ENCODE data around the gene DYRK3.

DYRK3 gene

DNA sequence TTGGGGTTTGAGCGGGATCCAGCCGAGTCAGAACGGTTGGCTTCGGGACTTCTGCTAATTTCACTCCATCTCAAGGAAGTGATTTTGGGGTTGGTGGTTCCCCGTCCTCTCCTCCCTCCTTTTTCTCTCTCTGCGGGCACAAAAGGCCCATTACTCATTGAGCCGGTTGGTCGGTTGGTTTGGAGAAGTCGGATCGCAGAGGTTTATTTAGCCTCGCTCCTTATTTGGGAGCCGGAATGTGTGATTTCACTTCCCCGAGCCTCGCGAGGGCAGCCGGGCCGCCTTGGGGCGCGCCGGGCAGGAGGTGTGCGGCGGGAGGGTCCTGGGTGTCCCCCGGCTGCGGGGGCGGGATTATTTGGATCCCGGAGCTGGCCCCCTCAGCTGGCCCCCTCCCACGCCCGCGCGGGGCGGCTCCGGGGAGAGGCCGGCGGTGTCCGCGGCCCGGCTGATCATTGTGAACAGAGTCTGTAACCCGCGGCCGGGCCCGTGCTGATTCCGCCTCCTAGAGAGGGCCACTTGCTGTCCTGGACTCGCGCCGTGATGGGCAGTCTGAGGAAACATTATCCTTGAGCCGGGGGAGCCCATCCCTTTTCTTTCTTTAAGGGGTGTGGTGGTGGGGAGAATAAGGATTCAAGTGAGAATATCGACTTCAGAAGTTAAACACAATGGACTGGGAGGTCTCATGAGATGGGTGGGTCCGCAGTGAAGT is 50.6 kb downstream of the DYRK3 start:
- H3K36me3 ChIP-seq (replicated peaks), result no peaks in the 10 kb centered on the region
- in situ Hi-C loops (cut with HindIII; ENCODE audit: low pct_ligation_motif_present, low sequenced_read_pairs), result no loop called here
- DNase-seq, result peak; percentile 57
- H3K4me3 ChIP-seq (ENCODE audit: low read depth, low read length), result peak overlapping the region; percentile 92
- H3K27ac ChIP-seq, result peak overlapping the region; percentile 82
- TF ChIP-seq, protein P1, sequence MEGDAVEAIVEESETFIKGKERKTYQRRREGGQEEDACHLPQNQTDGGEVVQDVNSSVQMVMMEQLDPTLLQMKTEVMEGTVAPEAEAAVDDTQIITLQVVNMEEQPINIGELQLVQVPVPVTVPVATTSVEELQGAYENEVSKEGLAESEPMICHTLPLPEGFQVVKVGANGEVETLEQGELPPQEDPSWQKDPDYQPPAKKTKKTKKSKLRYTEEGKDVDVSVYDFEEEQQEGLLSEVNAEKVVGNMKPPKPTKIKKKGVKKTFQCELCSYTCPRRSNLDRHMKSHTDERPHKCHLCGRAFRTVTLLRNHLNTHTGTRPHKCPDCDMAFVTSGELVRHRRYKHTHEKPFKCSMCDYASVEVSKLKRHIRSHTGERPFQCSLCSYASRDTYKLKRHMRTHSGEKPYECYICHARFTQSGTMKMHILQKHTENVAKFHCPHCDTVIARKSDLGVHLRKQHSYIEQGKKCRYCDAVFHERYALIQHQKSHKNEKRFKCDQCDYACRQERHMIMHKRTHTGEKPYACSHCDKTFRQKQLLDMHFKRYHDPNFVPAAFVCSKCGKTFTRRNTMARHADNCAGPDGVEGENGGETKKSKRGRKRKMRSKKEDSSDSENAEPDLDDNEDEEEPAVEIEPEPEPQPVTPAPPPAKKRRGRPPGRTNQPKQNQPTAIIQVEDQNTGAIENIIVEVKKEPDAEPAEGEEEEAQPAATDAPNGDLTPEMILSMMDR (IDR thresholded peaks at IDR 0.05; ENCODE audit: low read depth, low read length, missing control alignments), result no peak
- peaks cover 4% of the 10 kb centered on the region for H3K27me3 ChIP-seq (replicated peaks)

DNA sequence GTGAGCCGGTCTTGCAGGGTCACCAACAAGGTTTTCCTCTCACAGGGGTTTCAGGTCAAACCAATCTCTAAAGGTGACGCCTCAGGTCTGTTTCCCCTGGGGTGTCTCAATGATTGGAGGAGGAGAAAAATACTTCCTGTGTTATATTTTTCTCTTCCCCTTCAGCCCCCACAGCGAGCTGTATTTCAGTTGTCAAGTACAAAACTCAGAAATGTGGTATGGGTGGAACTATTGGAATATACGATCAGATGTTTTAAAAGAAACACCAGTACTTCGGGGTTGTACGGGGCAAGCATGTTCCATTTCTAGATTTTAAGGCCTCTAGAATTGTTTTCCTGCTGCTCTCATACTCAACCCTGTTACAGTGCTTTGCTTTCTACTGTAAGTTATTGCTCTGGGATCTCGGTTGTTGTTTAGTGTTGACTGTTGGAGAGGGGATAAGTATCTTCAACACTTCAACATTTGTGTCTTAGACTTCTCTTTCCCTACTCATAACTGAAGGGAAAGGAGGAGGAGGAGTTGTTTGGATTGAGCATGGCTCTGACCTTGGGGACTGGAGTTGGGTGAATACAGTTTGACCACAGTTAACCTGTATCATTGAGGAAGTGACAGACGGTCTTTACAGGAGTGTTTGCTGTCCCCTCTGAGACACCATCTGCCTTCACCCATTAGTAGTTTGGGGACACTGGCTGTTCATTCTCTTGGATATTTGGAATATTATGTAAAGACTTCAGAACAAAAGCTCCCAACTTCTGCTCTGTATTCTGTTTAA is 51.3 kb downstream of the DYRK3 start:
- Histone ChIP-seq H3K27ac (peak overlapping the region; percentile 82), H3K27me3 (replicated peaks) (peaks cover 4% of the 10 kb centered on the region), H3K4me3 (ENCODE audit: low read depth, low read length) (peak overlapping the region; percentile 92), H3K36me3 (replicated peaks) (no peaks in the 10 kb centered on the region)
- TF ChIP-seq, protein P1 (IDR thresholded peaks at IDR 0.05; ENCODE audit: low read depth, low read length, missing control alignments), result no peak
- in situ Hi-C loops (cut with HindIII; ENCODE audit: low pct_ligation_motif_present, low sequenced_read_pairs), result no loop called here
- no peak for DNase-seq

DNA sequence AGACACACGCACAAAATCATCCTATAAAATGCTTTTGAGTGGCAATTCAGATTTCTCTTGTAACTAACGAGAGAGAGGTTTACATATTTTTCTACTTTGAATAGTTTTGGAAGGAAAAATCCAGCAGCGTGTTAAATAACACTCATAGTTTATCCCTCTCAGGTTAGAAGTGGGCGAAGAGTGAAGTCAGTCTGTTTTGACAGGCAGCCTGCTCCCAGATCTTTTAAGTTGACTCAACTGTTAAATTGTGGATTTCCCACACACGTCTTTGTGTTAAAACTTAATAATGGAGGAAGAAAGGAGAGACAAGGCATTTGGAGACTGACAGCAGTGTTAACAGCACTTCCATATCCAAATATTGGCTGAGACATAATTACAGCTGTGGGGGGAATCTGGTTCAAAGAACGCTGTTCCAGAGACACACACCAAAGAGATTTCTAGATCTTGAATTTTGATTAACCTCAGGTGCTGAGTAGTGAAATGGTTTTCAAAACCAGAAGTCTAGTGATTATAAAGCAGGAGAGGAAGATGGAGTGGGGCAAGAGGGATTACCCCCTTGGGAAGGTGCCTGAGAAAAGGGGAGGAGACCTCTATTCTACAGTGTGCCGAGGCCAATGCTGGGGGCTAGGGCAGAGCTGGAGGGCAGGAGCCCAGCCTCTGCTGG is 52.0 kb downstream of the DYRK3 start:
- Histone ChIP-seq H3K4me3 (ENCODE audit: low read depth, low read length) (no peak overlapping the region), H3K27ac (no peak overlapping the region), H3K27me3 (replicated peaks) (peaks cover 4% of the 10 kb centered on the region), H3K36me3 (replicated peaks) (no peaks in the 10 kb centered on the region)
- DNase-seq, result no peak
- TF ChIP-seq, protein P1 (IDR thresholded peaks at IDR 0.05; ENCODE audit: low read depth, low read length, missing control alignments), result no peak
- in situ Hi-C loops (cut with HindIII; ENCODE audit: low pct_ligation_motif_present, low sequenced_read_pairs), result no loop called here

DNA sequence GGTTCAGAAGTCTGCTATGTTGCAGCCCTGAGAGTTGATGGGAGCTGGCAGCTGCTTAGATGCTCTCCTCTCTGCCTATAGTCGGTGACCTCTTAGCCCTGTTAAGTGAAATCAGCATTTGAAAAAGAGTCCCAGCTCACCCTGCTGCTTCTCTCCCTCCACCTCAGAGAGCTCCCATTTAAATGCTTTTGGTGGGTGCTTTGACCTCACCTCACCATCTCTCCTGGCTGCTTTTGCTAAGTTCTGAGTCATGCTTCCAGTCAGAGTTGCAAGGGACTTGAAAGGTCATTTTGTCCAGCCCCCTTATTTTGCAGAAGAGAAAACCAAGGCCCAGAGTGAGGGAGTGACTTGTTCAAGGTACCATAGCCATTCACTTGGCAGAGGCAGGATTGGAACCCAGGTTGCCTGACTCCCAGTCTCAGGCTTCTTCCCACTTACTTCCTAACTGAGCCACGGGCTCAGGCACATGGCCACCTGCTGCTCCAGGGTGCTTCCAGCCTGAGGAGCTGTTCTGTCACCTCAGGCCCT is 52.6 kb downstream of the DYRK3 start:
- Histone ChIP-seq H3K36me3 (replicated peaks) (no peaks in the 10 kb centered on the region), H3K27me3 (replicated peaks) (peaks cover 4% of the 10 kb centered on the region), H3K27ac (no peak overlapping the region), H3K4me3 (ENCODE audit: low read depth, low read length) (no peak overlapping the region)
- no peak for DNase-seq
- TF ChIP-seq, protein P1 (IDR thresholded peaks at IDR 0.05; ENCODE audit: low read depth, low read length, missing control alignments), result no peak
- in situ Hi-C loops (cut with HindIII; ENCODE audit: low pct_ligation_motif_present, low sequenced_read_pairs), result no loop called here

DNA sequence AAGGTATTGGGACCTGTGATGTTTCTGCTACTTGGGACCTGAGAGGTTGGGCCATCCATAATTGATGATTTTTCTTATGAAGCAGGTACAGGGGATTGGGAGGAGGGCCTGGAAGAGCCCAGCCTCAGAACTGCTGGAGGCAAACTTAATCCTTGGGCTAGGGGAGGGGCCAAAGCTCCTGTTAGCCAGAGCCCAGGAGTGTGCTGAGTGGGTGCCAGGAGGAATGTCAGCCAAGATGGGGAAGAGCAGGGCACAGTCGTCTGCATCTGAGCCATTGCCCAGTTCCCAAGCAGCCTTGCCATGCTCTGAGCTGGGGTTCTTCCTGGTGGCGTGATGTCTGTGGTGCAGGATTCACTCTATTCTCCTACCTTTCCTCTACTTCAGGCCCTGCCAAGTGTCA is 55.2 kb downstream of the DYRK3 start:
- TF ChIP-seq, protein P1 (IDR thresholded peaks at IDR 0.05; ENCODE audit: low read depth, low read length, missing control alignments), result no peak
- no peak for DNase-seq
- no peak overlapping the region for H3K4me3 ChIP-seq (ENCODE audit: low read depth, low read length)
- H3K27ac ChIP-seq, result no peak overlapping the region
- H3K27me3 ChIP-seq (replicated peaks), result no peaks in the 10 kb centered on the region
- in situ Hi-C loops (cut with HindIII; ENCODE audit: low pct_ligation_motif_present, low sequenced_read_pairs), result no loop called here
- H3K36me3 ChIP-seq (replicated peaks), result no peaks in the 10 kb centered on the region

Measured in brain microvascular endothelial cell (primary cell).